GM12892 (cell line): ENCODE measurements around the gene COPB2. TPM values are rescaled to one million over a fixed set of nuclear protein-coding genes. Genes with fewer than 3 reads are reported as not detected.

ENCODE experiments used
- DNase-seq: peaks from one replicate; pipeline ENCODE4 v3.0.0; 2011; ENCODE audit not compliant: insufficient read length
- FAIRE-seq: peaks from 2 replicates; lab custom pipeline; 2011; peaks lifted over from hg19 to GRCh38; lab: Jason Lieb, UNC
- POLR2A ChIP-seq: IDR thresholded peaks from 2 replicates; pipeline ENCODE4 v1.6.1; 2011; ENCODE audit warnings: low read depth, low read length, control low read depth
- POLR2AphosphoS5 ChIP-seq: IDR thresholded peaks from 2 replicates; pipeline ENCODE4 v1.6.1; 2011; ENCODE audit warnings: low read depth, low read length, control low read depth
- TAF1 ChIP-seq: IDR thresholded peaks from 2 replicates; pipeline ENCODE4 v1.6.1; 2011; ENCODE audit warnings: low read depth, mild to moderate bottlenecking, control low read depth, low read length, borderline replicate concordance
- polyA plus RNA-seq: library from polyadenylated mRNA; unstranded; fragments of >200 nt; gene quantifications from one replicate; pipeline ENCODE4 v1.2.1, GENCODE V29; 2012; ENCODE audit warnings: missing spikeins, inconsistent platforms; ENCODE audit not compliant: missing spikeins

The COPB2 gene
- polyA plus RNA-seq = 66.6 TPM

DNA sequence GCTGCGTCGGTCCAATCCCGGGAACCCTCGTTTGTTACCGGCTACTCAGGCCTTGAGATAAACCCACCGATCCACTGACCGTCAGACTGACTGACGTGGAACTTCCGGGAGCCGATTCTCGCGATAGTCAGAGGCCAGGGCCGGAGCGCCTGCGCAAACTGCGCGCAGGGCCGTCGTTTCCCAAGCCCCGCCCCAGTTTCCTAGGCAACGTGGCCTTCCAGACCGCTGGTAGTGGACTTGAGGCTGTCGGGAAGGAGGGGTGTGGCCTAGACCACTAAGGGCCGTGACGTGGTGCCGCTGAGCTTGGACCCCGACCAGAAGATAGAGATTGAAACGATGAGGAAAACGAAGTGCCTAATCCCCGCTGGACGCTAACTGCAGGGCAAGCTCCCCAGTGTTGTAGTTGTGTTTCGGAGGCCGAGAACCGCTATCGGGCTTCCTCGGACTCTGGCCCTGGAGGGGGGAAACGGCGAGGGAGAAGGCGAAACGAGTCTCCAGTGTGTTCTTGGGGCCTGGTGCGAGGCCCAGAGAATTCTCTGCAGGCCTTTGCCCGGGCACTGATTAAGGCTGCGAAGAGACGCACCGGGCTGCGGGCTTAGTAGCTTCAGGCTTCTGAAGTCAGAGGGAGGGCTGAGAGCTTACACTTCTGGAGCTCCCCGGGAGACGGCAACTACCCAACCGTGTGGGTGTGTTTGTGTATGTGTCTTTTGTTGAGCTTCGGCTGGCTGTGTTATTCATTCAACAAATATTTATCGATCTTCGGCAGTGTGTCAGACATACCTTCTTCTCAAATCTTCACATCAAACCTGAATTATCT, at the start of gene COPB2:
Gene COPB2, minus strand, starts transcription at position 96 of the 817 bp plus-strand sequence. CDS start 97 bp downstream, outside the sequence.
- TF ChIP-seq POLR2AphosphoS5 = peak; percentile 87
- TF ChIP-seq TAF1 = peak; percentile 84
- peak; percentile 93 for TF ChIP-seq POLR2A
- DNase-seq (peak; percentile 78), FAIRE-seq (peak; percentile 97)

DNA sequence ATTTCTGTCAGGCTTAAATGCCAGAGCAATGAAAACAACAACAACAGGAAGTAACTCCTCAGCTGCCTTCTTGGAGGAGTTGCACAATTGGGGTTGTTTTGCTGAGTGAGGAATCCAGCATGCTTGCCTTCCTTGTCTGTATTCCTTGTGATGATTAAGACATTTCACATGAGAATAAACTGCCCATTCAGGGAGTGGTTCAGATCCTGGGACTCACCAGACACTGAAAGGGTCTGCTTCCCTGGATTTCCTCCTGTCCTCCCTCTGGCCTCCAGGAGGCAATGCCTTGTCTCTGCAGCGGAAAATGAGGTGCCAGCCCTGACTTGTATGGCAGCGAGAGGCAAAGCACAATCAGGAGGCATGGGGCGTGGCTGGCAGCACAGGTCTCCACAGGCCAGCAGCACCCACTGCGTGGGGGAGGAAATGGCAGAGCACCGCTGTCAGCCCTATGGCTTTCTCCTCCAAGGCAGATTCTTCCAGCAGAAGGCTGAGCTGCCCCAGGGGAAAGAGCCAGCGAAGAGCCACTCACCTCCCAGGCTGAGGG, 45.4 kb upstream of the COPB2 start:
- TF ChIP-seq TAF1 (no peak), POLR2A (no peak), POLR2AphosphoS5 (no peak)
- FAIRE-seq = no peak
- DNase-seq = no peak

- DNase-seq (no peak), FAIRE-seq (no peak)
- TF ChIP-seq POLR2AphosphoS5 (no peak), POLR2A (no peak), TAF1 (no peak)
Measured at GRCh38 chr3:139434228-139434627, 44.8 kb upstream of the COPB2 start.

DNA sequence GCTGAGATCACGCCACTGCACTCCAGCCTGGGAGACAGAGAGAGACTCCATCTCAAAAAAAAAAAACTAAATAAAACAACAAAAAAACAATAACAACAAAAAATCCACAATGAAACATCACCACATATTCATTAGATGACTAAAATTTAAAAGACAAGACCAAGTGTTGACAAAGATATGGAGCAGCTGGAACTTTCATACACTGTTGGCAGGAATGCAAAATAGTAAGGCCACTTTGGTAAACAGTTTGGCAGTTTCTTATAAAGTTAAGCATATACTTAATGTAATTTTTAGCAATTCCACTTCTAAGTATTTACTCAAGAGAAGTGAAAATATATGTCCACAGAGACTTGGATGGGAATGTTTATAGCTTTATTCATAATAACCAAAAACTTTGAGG, 43.6 kb upstream of the COPB2 start:
- no peak for FAIRE-seq
- TF ChIP-seq TAF1 (no peak), POLR2AphosphoS5 (no peak), POLR2A (no peak)
- no peak for DNase-seq

DNA sequence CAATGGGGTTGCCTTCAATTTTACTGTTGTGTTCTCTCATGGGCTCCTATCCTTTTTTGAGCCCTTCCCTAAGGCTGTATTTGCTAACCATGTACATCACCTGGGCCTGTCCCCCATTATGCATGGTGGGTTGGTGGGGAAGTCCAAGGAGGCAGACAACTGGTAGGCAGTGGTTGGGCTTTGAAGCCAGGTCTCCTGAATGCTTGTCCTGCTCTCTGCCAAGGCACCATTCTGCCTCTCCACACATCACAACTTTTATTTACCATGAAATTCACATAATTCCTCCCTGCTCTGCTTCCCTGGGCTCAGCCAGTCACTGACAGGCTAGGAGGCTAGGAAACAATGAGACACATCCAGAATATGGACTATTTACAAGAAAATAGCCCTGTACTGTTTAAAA, 41.0 kb upstream of the COPB2 start:
- DNase-seq = no peak
- TF ChIP-seq TAF1 = no peak
- no peak for TF ChIP-seq POLR2A
- TF ChIP-seq POLR2AphosphoS5 = no peak
- FAIRE-seq = no peak

DNA sequence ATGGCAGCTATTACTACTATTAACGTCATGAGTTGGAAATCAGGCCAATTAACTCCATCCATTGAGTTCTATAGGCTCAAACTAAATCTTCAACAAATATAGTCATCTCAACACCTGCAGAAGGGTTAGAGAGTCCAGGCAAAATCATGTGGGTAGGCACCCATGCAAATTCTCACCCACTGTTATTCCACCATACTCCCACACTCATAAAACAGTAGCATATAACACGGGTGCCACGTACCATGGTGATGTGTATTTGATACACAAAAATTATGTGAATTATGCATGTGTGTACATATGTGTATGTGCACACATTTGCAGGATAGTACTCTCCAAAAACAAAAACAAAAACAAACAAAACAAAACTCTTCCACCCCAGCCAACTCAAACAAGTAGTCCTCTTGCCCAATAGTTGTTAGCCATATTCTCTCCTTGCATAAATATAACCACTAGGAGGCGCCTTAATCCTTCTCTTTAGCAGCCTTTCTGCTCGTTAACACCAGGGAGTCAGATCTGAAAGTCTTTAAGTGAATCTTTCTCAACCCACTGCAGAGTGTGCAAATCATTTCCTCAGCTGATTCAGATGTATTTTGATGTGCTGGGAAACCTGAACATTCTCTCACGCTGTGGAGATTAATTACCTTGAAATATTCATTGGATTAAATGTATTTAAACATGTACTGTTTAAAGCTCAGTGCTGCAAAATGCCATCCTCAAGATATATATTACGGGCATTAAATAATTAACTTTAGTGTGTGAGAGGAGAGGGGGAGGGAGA, 38.0 kb upstream of the COPB2 start:
- peak; percentile 12 for DNase-seq
- TF ChIP-seq POLR2AphosphoS5 (no peak), POLR2A (no peak), TAF1 (no peak)
- FAIRE-seq = peak; percentile 77

DNA sequence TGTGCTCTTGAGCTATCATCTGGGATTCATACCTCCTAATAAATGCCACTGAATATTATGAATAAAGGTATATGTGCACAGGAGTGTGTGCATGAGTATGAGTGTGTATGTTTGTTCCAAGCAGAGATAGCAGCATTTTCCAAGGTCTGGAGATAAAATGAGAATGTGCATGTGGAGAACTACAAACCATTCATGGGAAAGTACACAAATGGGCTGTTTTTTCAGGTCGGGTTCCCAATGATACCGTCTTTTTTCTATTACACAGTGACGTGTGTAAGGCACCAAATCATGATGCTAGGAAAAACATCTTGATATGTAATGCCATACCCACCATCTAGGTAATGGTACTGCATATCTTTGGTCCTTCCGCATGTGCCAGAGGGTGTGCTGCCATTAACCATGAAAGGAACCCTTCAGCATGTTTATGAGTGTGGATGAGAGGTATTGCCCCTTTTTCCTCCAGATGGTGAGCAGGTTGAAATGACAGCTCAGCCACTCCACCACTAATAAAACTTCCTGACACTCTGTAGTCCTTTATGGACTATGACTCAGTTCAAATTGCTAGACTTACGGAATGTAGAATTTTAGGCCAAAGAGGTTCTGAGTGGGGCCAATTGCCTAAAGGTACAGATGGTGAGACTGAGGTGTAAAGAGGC, 36.4 kb upstream of the COPB2 start:
- TF ChIP-seq POLR2AphosphoS5 = no peak
- no peak for TF ChIP-seq TAF1
- TF ChIP-seq POLR2A = no peak
- FAIRE-seq (no peak), DNase-seq (no peak)

- TF ChIP-seq TAF1 = no peak
- no peak for TF ChIP-seq POLR2A
- TF ChIP-seq POLR2AphosphoS5 = no peak
- no peak for FAIRE-seq
- DNase-seq = no peak
Measured at GRCh38 chr3:139423232-139423631, 33.8 kb upstream of the COPB2 start.

GRCh38 chr3:139421460-139421859, 32.0 kb upstream of the COPB2 start:
- no peak for FAIRE-seq
- no peak for TF ChIP-seq POLR2A
- no peak for TF ChIP-seq POLR2AphosphoS5
- no peak for TF ChIP-seq TAF1
- DNase-seq = no peak

- FAIRE-seq = no peak
- no peak for DNase-seq
- no peak for TF ChIP-seq POLR2AphosphoS5
- no peak for TF ChIP-seq TAF1
- no peak for TF ChIP-seq POLR2A
Measured at GRCh38 chr3:139421040-139421439, 31.6 kb upstream of the COPB2 start.

- FAIRE-seq = no peak
- TF ChIP-seq POLR2A (no peak), POLR2AphosphoS5 (no peak)
Measured at GRCh38 chr3:139418144-139418543, 28.7 kb upstream of the COPB2 start.

More at GRCh38 chr3:139418144-139418543, 28.7 kb upstream of the COPB2 start:
- no peak for DNase-seq
